Mesenchymal stem cell (in vitro differentiated cells and primary cell): ENCODE data around the gene IL9R.
"Not testable (repeated sequence)": the region's sequence is repeated elsewhere in the genome, so short reads cannot be mapped to it uniquely, and the experiment has no call there.

Experiments
- DNase-seq: peaks from one replicate; pipeline ENCODE4 v3.0.0-alpha.2; 2013
- H2AFZ ChIP-seq: one replicate; pipeline ENCODE4 v1.6.1; 2013; ENCODE audit warnings: low read depth, mild to moderate bottlenecking, control low read depth, inconsistent platforms, low read length, moderate library complexity
- H2AK5ac ChIP-seq: 2 replicates; pipeline ENCODE4 v1.6.1; 2013; ENCODE audit warnings: low read length, moderate library complexity, mild to moderate bottlenecking, inconsistent platforms; ENCODE audit not compliant: severe bottlenecking
- H2BK120ac ChIP-seq: one replicate; pipeline ENCODE4 v1.6.1; 2013; ENCODE audit warnings: low read depth, mild to moderate bottlenecking, inconsistent platforms, low read length, moderate library complexity
- H2BK12ac ChIP-seq, 2 experiments: one replicate each; pipeline ENCODE4 v1.6.1; 2013; ENCODE audit warnings: inconsistent platforms in 2 of 2, low read length in 2 of 2, mild to moderate bottlenecking in 2 of 2, moderate library complexity in 2 of 2, control low read depth in 1 of 2
- H2BK15ac ChIP-seq: one replicate; pipeline ENCODE4 v1.6.1; 2013; ENCODE audit warnings: mild to moderate bottlenecking, low read depth, inconsistent platforms; ENCODE audit not compliant: poor library complexity, severe bottlenecking
- H2BK5ac ChIP-seq: 2 replicates; pipeline ENCODE4 v1.6.1; 2013; ENCODE audit warnings: low read depth, mild to moderate bottlenecking, low read length, control low read depth, inconsistent platforms; ENCODE audit not compliant: poor library complexity, severe bottlenecking
- H3K14ac ChIP-seq, 2 experiments: one replicate each; pipeline ENCODE4 v1.6.1; 2013; ENCODE audit warnings: inconsistent platforms in 2 of 2, low read length in 2 of 2, control low read depth in 1 of 2, mild to moderate bottlenecking in 1 of 2, moderate library complexity in 1 of 2
- H3K18ac ChIP-seq, 2 experiments: one replicate each; pipeline ENCODE4 v1.6.1; 2013; ENCODE audit warnings: inconsistent platforms in 2 of 2, low read length in 2 of 2, control low read depth in 1 of 2, low read depth in 1 of 2, mild to moderate bottlenecking in 1 of 2
- H3K23ac ChIP-seq, 2 experiments: one replicate each; pipeline ENCODE4 v1.6.1; 2013; ENCODE audit warnings: inconsistent platforms in 2 of 2, low read length in 2 of 2, mild to moderate bottlenecking in 2 of 2, moderate library complexity in 2 of 2, control low read depth in 1 of 2
- H3K27ac ChIP-seq: 2 replicates; pipeline ENCODE4 v1.5.1; 2013; ENCODE audit warnings: mild to moderate bottlenecking, moderate library complexity, low read length, control low read depth, inconsistent platforms; ENCODE audit not compliant: poor library complexity, severe bottlenecking
- H3K27me3 ChIP-seq, 2 experiments: 2 replicates each; pipeline versions ENCODE4 v1.6.1 to v1.7.0; 2013; ENCODE audit warnings: low read length in 2 of 2, mild to moderate bottlenecking in 2 of 2, moderate library complexity in 2 of 2, control low read depth in 1 of 2, inconsistent platforms in 1 of 2; ENCODE audit not compliant: control insufficient read depth in 1 of 2, insufficient read depth in 1 of 2
- H3K36me3 ChIP-seq, 2 experiments: 2 replicates each; pipeline versions ENCODE4 v1.6.1 to v1.7.0; 2013; ENCODE audit warnings: low read length in 2 of 2, control low read depth in 1 of 2, inconsistent platforms in 1 of 2, low read depth in 1 of 2, mild to moderate bottlenecking in 1 of 2; ENCODE audit not compliant: insufficient read depth in 2 of 2, control insufficient read depth in 1 of 2
- H3K4ac ChIP-seq, 2 experiments: one replicate each; pipeline ENCODE4 v1.6.1; 2013; ENCODE audit warnings: inconsistent platforms in 2 of 2, low read length in 2 of 2, mild to moderate bottlenecking in 2 of 2, moderate library complexity in 2 of 2, control low read depth in 1 of 2, low read depth in 1 of 2
- H3K4me1 ChIP-seq: 2 replicates; pipeline ENCODE4 v1.6.1; 2013; ENCODE audit warnings: low read depth, low read length, control low read depth; ENCODE audit not compliant: control insufficient read depth, insufficient read depth
- H3K4me2 ChIP-seq: 2 replicates; pipeline ENCODE4 v1.6.1; 2013; ENCODE audit warnings: low read length, mild to moderate bottlenecking, inconsistent platforms; ENCODE audit not compliant: poor library complexity, severe bottlenecking
- H3K4me3 ChIP-seq, 2 experiments: 2 replicates each; pipeline versions ENCODE4 v1.5.1 to v1.7.0; 2013; ENCODE audit warnings: low read length in 2 of 2, mild to moderate bottlenecking in 2 of 2, control low read depth in 1 of 2, low read depth in 1 of 2; ENCODE audit not compliant: insufficient read depth in 1 of 2
- H3K79me1 ChIP-seq: replicated peaks from 2 replicates; pipeline ENCODE4 v1.6.1; 2013; ENCODE audit warnings: mild to moderate bottlenecking, control low read depth, low read length, inconsistent platforms; ENCODE audit not compliant: poor library complexity, severe bottlenecking
- H3K9ac ChIP-seq: 2 replicates; pipeline ENCODE4 v1.7.0; 2013; ENCODE audit warnings: mild to moderate bottlenecking, low read length, moderate library complexity
- H3K9me3 ChIP-seq: 2 replicates; pipeline ENCODE4 v1.7.0; 2013; ENCODE audit warnings: mild to moderate bottlenecking, low read length; ENCODE audit not compliant: control insufficient read depth
- H4K8ac ChIP-seq: one replicate; pipeline ENCODE4 v1.6.1; 2013; ENCODE audit warnings: inconsistent platforms, mild to moderate bottlenecking, low read length, moderate library complexity
- H4K91ac ChIP-seq: one replicate; pipeline ENCODE4 v1.6.1; 2013; ENCODE audit warnings: mild to moderate bottlenecking, low read length, inconsistent platforms
- WGBS: methylation state at CpG from one replicate; pipeline ENCODE4 v1.1.7; 2013; ENCODE audit warnings: mixed read lengths; 5-methylcytosine and 5-hydroxymethylcytosine counted together

The IL9R gene

DNA sequence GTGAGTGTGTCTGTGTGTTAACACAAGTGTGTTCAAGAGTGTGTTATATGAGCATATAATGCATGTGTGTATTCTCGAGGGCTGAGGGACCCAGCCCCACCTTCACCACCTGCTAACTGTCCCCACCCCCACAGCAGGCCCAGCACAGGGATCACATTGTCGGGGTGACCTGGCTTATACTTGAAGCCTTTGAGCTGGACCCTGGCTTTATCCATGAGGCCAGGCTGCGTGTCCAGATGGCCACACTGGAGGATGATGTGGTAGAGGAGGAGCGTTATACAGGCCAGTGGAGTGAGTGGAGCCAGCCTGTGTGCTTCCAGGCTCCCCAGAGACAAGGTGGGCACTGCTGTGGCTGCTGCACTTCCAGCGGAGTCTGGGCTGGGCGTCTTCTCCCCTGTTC, 7.6 kb downstream of the IL9R start:
- H3K36me3 ChIP-seq = no peaks in the 10 kb centered on the region
- no peak overlapping the region for H4K91ac ChIP-seq
- H3K18ac ChIP-seq = no peak overlapping the region
- no peak overlapping the region for H4K8ac ChIP-seq
- H3K27ac ChIP-seq = no peak overlapping the region
- WGBS = 60% methylated on average over 5 of the region's 6 CpGs
- no peaks in the 10 kb centered on the region for H3K9me3 ChIP-seq
- H3K27me3 ChIP-seq = no peaks in the 10 kb centered on the region
- H2AK5ac ChIP-seq = no peak overlapping the region
- H2BK12ac ChIP-seq = no peak overlapping the region
- no peak overlapping the region for H3K4ac ChIP-seq
- H2BK5ac ChIP-seq = no peak overlapping the region
- H2AFZ ChIP-seq = no peak overlapping the region
- H3K9ac ChIP-seq = no peak overlapping the region
- H2BK120ac ChIP-seq = no peak overlapping the region
- H3K79me1 ChIP-seq = no peaks in the 10 kb centered on the region
- H3K4me1 ChIP-seq = no peaks in the 10 kb centered on the region
- no peak overlapping the region for H2BK15ac ChIP-seq
- H3K4me2 ChIP-seq = no peak overlapping the region
- DNase-seq = no peak
- H3K14ac ChIP-seq = no peak overlapping the region
- no peak overlapping the region for H3K4me3 ChIP-seq
- H3K23ac ChIP-seq = no peak overlapping the region

DNA sequence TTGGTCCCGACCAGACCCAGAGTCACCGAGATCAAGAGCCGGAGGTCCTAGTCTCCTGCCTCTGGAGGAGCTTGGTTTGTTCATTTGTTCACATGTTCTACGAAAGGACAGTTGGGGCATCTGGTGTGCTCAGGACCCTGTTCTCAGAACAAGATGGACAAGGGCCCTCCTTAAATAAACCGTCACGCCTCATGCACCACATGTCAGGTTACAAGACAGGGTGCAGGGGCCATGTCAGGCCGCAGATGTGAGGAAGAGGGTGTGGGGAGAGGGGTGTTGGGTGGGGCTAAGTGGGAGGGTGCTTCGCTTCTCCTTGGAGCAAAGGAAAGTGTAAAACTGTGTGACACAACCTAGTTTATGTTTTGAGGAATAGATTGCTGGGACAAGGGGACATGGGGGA, 9.0 kb downstream of the IL9R start:
- not testable (repeated sequence) for H2BK5ac ChIP-seq, H3K79me1 ChIP-seq, H2AK5ac ChIP-seq, H2BK15ac ChIP-seq, H3K4ac ChIP-seq, H4K91ac ChIP-seq, H3K27me3 ChIP-seq, H2BK12ac ChIP-seq, H3K18ac ChIP-seq, H4K8ac ChIP-seq, H3K9ac ChIP-seq, H3K4me3 ChIP-seq, H3K4me1 ChIP-seq, H3K23ac ChIP-seq, H3K4me2 ChIP-seq, H3K9me3 ChIP-seq, DNase-seq, H3K27ac ChIP-seq, H3K36me3 ChIP-seq, H2AFZ ChIP-seq, H3K14ac ChIP-seq, H2BK120ac ChIP-seq
- 60% methylated on average over 5 of the region's 8 CpGs for WGBS

DNA sequence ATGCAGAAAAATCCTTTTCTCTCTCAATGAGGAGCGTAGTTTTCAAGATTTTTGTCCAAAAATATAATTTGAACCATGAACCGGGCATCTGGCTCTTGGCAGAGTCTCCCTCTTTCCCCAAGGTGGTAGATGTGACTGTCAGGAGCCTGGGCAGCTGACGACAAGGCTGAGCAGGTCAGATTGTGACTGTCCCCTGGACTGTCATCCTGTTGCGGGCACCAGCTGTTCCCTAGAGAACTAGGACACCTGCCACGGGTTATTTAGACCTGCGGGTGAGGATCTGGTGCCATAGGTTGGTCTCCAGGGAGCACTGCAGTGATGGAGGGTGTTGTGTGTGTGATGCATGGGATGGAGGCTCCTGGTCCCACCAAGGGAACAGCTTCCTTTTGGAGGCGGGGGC, 10.9 kb downstream of the IL9R start:
- H3K18ac ChIP-seq, H3K4me1 ChIP-seq, H3K4me3 ChIP-seq, H3K36me3 ChIP-seq, DNase-seq, H2AFZ ChIP-seq, H3K4ac ChIP-seq, H3K9me3 ChIP-seq, H2BK15ac ChIP-seq, H2BK120ac ChIP-seq, H3K14ac ChIP-seq, H3K27ac ChIP-seq, H4K8ac ChIP-seq, H2AK5ac ChIP-seq, H3K4me2 ChIP-seq, H3K9ac ChIP-seq, H4K91ac ChIP-seq, H3K27me3 ChIP-seq, H3K23ac ChIP-seq, H2BK12ac ChIP-seq, H2BK5ac ChIP-seq, H3K79me1 ChIP-seq: not testable (repeated sequence)
- WGBS = 59% methylated on average over 3 of the region's 7 CpGs

DNA sequence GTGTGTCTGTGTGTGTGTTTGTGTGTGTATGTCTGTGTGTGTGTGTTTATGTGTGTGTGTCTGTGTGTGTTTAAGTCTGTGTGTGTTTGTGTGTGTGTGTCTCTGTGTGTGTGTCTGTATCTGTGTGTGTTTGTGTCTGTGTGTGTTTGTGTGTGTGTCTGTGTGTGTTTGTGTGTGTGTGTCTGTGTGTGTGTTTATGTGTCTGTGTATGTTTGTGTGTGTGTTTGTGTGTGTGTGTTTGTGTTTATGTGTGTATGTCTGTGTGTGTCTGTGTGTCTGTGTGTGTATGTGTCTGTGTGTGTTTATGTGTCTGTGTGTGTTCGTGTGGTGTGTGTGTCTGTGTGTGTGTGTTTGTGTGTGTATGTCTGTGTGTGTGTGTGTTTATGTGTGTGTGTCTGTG, 11.4 kb downstream of the IL9R start:
- no peak overlapping the region for H3K4me3 ChIP-seq
- H4K91ac ChIP-seq = peak overlapping the region; percentile 4
- H3K27me3 ChIP-seq = no peaks in the 10 kb centered on the region
- no peak overlapping the region for H3K23ac ChIP-seq
- no peak overlapping the region for H2BK120ac ChIP-seq
- H2AFZ ChIP-seq = no peak overlapping the region
- no peak overlapping the region for H3K18ac ChIP-seq
- H2BK5ac ChIP-seq = no peak overlapping the region
- H2BK15ac ChIP-seq = no peak overlapping the region
- H3K14ac ChIP-seq = no peak overlapping the region
- WGBS = 71% methylated on average over 1 of the region's 1 CpG
- H4K8ac ChIP-seq = no peak overlapping the region
- DNase-seq = peak; percentile 12
- no peak overlapping the region for H3K27ac ChIP-seq
- H3K36me3 ChIP-seq = no peaks in the 10 kb centered on the region
- no peaks in the 10 kb centered on the region for H3K4me1 ChIP-seq
- H2BK12ac ChIP-seq = no peak overlapping the region
- no peaks in the 10 kb centered on the region for H3K9me3 ChIP-seq
- H3K9ac ChIP-seq = no peak overlapping the region
- H3K79me1 ChIP-seq = no peaks in the 10 kb centered on the region
- H3K4ac ChIP-seq = no peak overlapping the region
- H2AK5ac ChIP-seq = no peak overlapping the region
- no peak overlapping the region for H3K4me2 ChIP-seq
